GM18951 (cell line): ENCODE data around the gene APOC4.

Experiments
- POLR2A ChIP-seq: IDR thresholded peaks from 4 replicates; pipeline ENCODE4 v1.6.1; 2011; ENCODE audit warnings: mild to moderate bottlenecking; ENCODE audit not compliant: insufficient read length, insufficient read depth; ENCODE audit errors: extremely low read depth
- in situ Hi-C: fragments of 300-500 bp; cut with MboI; formaldehyde crosslinking; loops from one replicate; pipeline ENCODE4 v1.12.0; 2022; ENCODE audit warnings: low sequenced_read_pairs, mixed read lengths, inconsistent platforms; ENCODE audit not compliant: unreplicated experiment

APOC4 gene

DNA sequence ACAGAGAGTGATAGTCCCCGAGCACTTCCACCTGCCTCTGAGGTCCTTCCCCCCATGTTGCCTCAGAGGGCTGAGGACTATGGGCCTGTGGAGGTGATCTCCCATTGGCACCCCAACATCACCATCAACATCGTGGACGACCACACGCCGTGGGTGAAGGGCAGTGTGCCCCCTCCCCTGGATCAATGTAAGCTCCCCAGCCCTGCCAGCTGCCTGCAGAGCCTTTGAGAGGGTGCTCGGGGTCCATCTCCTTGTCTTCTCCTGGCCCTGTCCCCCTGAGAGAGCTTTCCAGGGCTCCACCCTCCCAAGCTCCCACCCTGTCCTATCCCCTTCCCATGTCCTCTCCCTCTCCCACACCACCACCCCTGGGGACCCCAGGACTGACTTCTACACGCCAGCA is 44.4 kb downstream of the APOC4 start:
- in situ Hi-C loops = no loop called here
- TF ChIP-seq POLR2A = no peak

DNA sequence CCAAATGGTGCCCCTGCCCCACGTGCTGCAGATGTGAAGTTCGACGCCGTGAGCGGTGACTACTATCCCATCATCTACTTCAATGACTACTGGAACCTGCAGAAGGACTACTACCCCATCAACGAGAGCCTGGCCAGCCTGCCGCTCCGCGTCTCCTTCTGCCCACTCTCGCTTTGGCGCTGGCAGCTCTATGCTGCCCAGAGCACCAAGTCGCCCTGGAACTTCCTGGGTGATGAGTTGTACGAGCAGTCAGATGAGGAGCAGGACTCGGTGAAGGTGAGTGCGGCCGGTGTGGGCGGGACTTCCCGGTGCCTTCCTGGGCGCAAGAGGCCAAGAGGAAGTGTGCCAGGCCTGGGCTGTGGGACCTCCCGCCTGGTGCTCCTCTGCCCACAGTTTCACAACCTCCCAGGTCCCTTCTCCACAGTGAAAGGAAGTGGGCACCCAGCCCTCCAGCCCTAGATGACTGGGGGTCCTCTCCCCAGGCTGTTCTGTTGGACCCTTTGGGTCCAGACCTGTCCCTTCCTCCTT is 45.2 kb downstream of the APOC4 start:
- no peak for TF ChIP-seq POLR2A
- in situ Hi-C loops = no loop called here

DNA sequence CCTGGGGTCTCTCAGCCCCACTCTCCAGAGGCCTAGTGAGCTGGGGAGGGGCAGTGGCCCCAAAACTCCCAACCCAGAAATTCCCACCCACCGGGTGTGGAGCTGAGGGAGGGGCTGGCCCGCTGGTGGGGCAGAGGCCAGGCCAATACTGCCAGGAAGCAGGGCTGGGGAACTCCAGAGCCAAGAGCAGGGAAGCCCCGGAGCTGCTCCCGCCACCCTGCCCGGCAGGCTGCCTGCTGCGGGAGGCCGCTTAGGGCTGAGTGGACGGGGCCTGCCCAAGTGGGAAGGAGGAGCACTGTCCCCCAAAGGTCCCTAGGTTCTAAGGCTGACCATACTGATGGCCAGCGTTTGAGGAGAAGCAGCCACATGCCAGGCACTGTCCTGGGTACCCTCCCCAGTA is 46.2 kb downstream of the APOC4 start:
- in situ Hi-C loops = no loop called here

DNA sequence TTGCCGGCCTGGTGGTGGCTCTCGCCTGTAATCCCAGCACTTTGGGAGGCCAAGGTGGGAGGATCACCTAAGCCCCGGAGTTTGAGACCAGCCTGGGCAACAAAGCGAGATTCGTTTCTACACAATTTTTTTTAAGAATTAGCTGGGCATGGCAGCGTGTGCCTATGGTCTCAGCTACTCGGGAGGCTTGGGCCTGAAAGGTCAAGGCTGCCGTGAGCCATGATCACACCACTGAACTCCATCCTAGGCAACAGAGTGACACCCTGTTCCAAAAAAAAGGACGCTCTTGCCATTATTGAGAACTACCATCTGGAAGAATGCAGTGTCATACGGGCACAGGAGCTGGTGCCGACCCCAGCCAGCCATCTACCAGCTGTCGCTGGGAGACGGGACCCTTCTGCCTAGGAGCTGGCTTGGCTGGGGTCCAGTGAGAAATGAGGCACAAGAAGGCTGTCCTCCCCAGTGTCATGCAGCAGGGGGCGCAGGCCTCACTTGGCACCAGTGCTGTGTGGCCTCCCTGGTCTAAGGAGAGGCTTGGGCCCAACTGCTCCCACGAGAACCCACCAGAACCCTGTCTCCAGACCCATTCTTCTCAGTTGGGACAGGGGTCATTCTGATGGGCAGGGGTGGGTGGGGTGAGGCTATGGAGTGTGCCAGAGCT is 47.0 kb downstream of the APOC4 start:
- no peak for TF ChIP-seq POLR2A
- in situ Hi-C loops = no loop called here

More for the DNA sequence above, 46.2 kb downstream of the APOC4 start:
- no peak for TF ChIP-seq POLR2A

DNA sequence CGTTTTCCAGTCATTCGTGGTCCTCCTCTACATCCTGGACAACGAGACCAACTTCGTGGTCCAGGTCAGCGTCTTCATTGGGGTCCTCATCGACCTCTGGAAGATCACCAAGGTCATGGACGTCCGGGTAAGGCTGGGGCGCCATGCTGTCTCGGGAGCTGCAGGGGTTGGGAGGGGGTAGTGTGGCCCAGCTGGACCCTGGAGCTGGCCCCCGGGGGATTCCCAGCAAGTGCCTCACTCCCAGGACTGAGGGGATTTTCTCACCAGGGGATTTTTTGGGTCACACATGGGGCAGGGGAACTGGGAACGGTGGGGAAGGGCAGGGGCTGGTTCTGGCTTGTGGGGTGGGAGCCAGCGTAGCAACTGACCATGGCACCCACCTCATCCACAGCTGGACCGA is 48.4 kb downstream of the APOC4 start:
- no peak for TF ChIP-seq POLR2A
- in situ Hi-C loops = loop anchor here (5.0 kb wide), 1 partner anchor 67 kb away; no protein-coding TSS in a partner anchor

DNA sequence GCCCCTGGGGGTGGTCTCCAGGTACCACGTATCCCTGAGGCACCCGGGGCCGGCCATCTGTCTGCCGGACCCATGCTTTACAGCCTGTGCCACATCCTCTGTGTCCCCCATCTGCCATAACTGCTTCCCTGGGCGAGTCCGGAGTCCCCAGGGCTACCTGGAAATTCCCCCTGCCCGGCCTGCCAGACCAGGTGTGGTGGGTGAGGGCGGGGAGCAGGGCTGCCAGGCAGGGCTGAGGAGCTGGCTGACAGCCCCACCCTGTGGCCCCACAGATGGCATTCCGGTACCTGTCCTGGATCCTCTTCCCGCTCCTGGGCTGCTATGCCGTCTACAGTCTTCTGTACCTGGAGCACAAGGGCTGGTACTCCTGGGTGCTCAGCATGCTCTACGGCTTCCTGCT is 48.9 kb downstream of the APOC4 start:
- no peak for TF ChIP-seq POLR2A
- in situ Hi-C loops = loop anchor here (5.0 kb wide), 1 partner anchor 66 kb away; no protein-coding TSS in a partner anchor

DNA sequence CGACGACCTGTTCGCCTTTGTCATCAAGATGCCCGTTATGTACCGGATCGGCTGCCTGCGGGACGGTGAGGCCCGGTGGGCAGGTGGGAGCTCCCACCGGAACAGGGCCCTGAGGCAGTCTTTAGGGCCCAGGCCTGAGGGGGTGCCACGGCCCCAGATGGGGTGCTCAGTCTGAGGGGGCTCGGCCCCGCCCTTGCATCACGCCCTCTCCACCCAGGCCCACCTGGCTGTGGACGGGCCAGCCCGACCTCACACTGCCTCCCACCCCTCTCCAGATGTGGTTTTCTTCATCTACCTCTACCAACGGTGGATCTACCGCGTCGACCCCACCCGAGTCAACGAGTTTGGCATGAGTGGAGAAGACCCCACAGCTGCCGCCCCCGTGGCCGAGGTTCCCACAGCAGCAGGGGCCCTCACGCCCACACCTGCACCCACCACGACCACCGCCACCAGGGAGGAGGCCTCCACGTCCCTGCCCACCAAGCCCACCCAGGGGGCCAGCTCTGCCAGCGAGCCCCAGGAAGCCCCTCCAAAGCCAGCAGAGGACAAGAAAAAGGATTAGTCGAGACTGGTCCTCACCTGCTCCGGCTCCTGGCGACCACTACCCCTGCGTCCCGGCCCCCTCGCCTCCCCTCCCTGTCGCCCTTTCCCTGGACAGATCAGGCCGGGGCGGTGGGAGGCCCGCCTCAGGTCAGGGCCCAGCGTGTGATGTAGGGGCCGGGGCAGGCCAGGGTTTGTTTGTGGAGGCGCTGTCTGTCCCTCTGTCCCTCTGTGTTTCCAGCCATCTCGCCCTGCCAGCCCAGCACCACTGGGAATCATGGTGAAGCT is 50.5 kb downstream of the APOC4 start:
- in situ Hi-C loops = loop anchor here (5.0 kb wide), 1 partner anchor 65 kb away; no protein-coding TSS in a partner anchor
- TF ChIP-seq POLR2A = no peak

DNA sequence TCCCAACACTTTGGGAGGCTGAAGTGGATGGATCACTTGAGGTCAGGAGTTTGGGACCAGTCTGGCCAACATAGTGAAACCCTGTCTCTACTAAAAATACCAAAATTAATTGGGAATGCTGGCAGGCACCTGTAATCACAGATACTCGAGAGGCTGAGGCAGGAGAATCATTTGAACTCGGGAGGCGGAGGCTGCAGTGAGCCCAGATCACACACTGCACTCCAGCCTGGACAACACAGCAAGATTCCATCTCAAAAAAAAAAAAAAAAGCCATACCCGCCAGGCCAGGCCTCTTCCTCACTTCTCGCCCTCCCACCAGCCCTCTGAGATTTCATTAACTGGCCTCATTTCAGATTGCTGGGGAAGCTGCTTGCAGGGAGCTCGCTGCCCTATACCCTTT is 51.5 kb downstream of the APOC4 start:
- TF ChIP-seq POLR2A = no peak
- in situ Hi-C loops = loop anchor here (5.0 kb wide), 1 partner anchor 64 kb away; no protein-coding TSS in a partner anchor

DNA sequence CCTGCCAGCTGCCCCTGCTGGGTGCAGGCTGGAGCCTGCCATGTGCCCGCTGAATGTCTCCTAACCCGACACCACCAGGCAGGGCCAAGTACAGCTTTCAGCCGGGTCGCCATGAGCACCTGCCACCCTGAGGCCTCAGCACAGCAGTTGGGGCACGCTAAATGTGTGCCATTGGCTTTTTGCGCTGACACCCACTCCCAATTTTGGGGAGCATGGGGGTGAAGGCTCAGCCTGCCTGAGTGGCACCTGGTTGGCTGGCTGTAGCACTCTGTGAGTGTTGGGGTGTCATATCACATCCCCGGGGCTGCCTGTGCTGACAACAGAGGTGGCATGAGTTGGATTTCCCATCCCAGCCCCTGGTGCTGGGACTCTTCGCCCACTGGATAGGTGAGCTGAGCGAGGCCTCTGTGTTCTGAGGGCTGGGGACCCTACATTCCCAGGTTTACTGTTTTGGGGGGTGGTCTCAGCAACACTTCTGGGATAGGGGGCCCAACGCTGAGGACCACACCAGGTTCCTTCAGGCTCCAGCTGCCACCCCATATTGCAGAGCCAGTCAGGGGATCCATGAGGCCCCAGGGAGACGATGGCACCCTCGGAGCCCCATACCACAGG is 52.0 kb downstream of the APOC4 start:
- in situ Hi-C loops = loop anchor here (5.0 kb wide), 1 partner anchor 63 kb away; no protein-coding TSS in a partner anchor
- TF ChIP-seq POLR2A = no peak
